Measurements from ENCODE around the gene HSD11B1L.

The HSD11B1L gene, protein sequence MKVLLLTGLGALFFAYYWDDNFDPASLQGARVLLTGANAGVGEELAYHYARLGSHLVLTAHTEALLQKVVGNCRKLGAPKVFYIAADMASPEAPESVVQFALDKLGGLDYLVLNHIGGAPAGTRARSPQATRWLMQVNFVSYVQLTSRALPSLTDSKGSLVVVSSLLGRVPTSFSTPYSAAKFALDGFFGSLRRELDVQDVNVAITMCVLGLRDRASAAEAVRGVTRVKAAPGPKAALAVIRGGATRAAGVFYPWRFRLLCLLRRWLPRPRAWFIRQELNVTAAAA

DNA sequence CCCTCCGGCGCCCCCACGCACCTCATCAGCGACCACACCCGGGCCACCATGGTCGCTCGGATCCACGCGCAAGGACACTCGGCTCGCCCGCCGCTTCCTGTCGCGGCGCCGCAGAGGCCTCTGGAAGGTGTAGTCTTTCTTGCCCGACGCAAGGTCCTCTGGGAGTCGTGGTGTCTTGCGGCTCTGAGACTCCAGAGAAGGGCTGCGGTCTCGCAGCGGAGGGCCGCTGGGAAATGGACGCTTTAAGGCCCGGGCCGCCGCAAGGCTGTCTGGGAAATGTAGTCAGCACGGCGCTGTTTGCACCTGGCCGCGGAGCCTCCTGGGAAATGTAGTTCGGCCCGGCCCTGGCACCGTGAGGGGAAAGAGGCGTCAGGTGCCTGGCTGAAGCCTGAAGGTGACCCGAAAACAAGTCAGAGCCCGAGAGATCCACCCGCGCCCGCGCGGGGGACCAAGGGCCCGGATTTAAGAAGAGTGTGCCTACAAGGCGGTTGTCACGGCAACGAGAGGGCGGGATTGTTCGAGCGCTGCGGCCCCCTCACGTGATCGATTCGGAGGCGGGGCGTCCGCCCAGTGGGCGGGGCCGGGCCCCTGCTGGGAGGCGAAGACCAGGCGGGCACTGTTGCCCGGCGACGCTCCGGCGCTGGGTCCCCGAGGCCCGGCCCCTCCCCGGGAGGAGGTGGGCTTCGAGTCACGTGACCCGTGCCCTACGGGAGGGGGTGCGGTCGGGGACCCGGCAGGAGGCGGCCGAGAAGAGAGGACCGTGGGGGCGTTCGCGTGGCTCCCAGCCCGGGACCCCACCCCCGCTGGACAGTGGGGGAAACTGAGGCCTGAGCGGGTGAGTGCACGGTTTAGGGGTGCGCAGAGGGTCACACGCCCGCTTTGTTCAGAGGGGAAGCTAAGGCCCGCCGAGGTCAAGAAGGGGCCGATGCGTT, at the start of gene HSD11B1L, which contains the start of gene MICOS13:
TSS of gene HSD11B1L (plus strand) at position 591 of the 932 bp plus-strand sequence. CDS start 3,806 bp downstream, outside the sequence.
TSS of gene MICOS13 (minus strand) at position 80 of the 932 bp plus-strand sequence. CDS start at position 50, 30 bp downstream.
- peak; percentile 99 for DNase-seq

DNA sequence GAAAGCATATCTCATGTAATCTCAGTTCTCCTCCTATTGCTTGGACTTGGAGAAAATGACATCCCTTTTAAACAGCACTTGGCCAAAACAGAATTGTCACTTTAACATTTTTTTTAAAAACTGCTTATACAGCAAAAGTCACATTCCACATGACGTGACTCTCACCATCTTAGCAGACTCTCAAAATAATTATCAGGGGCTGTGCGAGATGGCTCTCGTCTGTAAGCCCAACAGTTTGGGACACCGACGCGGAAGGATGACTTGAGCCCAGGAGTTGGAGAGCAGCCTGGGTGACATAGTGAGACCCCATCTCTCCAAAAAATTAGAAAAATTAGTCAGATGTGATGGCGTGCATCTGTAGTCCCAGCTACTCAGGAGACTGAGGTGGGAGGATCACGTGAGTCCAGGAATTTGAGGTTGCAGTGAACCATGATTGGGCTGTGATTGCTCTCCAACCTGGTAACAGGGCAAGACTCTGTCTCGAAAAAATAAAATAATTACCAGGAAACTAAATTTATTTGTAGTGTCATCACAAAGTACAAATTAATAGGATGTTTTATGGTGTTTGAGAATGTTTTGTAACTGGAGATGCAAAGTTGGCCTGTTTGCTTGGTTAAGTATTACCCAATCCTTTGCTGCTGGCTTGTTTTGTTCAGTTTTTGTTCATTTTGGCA, 49.1 kb upstream of the HSD11B1L start:
- no peak for DNase-seq

DNA sequence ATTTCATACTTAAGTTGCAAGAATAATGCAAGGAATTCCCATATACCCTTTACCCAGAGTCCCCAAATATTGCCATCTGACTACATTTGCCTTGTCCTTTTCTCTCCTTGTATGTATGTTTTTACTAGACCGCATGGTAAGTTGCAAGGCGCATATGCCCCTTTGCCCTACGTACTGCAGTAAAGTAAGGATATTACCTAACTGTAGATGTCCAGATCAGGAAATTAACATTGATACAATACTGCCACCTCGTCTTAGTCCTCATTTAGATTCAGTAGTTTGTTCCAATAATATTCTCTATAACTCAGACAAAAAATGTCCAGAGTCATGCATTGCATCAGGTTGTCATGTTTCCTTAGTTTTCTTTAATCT, 48.6 kb upstream of the HSD11B1L start:
- no peak for DNase-seq

DNA sequence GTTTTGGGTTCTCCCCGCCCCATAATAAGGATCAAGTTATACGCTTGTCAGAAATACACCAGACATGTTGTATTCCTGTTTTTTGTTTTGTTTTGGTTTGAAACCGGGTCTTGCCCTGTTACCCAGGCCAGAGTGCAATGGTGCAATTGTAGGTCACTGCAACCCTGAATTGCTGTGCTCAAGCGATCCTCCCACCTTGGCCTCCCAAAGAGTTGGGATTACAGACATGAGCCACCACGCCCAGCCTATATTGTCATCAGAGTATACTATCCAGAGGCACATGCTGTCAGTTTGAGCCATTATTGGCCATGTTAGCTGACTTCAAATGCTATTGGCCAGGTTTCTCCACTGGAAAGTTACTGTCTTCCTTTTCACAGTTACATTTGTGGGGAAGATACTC, 48.2 kb upstream of the HSD11B1L start:
- no peak for DNase-seq

DNA sequence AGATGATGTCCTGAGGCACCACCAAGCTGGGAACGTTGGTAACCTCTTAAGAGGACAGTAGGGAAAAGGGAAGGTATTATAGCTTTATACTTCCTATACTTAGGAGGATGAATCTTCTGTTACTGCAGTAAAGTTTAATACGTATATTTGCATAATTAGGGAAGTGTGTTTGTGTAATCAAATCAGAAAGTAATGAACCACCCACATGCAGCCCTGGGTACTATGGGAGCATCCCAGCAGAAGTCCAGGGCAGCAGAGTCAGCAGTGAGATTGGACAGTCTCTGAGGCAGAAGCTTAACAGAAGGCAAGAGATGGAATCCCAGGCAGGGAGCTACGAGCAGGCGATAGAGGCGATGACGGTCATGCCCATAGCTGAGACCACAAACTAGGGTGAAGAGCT, 45.4 kb upstream of the HSD11B1L start:
- DNase-seq: no peak

DNA sequence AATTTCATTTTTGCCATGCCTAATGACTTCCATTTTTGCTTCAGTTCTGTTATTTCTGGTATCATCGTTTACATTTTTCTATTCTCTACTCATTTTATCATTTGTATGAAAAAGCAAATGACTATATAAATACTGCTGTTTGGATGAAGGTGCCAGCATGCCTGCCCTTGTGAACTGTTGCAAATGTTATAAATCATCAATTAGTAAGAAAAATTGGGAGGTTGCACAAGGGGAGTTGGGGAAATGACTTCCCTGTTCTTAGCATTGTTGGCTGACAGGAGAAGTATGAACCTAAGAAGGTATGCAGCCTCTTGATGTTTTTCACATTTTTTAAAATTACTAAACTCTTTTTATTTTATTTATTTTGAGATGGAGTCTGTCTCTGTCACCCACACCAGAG, 42.9 kb upstream of the HSD11B1L start:
- DNase-seq: no peak

DNA sequence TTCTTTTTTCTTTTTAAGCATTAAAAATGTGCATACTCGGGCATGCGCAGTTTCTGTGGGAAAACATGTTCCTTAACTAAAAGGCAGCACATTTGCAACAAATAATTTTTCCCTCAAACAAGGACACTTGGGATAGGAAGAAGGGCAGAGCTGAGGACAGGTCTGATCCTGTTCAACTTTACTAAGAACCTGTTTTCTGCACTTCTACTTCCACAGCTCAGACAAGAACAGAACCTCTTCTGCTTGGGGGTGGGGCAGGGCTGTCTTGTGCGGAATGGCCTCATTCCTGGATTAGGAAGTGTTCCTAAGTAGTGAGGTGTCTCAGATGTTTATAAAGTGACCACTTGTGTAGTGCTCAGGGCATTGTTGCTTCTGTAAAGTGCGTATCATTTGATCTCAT, 39.7 kb upstream of the HSD11B1L start:
- DNase-seq: no peak

DNA sequence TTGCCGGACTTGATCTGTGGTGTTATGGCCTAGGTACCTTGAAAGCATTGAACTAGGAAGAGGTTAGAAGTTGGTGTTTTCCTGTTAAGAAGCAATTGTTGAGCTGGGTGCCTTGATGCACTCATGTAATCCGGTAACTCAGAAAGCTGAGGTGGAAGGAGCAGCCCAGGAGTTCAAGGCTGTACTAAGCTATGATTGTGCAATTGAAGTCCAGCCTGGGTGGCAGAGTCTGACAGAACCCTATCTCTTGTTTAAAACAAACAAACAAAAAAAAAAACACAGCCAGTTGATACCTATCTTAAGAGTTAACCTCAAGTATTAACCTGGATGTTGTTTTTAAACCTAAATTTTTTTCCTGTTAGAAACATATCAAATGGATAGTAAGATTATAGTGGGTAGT, 38.6 kb upstream of the HSD11B1L start:
- DNase-seq: no peak

DNA sequence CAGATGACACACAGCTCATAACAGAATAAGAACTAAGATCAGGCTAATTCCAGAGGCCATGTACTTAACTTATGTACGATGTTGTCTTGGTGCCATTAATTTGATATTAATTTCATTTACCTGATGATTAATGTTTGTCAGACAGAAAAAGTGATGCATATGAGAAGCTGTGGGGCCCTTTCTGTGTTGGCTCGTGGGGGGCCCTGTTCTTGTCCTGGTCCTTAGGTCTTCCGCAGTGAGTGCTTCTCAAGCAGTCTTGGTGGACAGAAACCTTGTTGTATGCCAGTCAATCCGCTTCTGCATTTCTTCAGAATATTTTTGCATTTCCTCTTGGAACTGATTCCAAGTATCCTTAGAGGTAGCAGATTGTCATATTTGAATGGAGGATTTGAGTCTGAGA, 37.8 kb upstream of the HSD11B1L start:
- no peak for DNase-seq

DNA sequence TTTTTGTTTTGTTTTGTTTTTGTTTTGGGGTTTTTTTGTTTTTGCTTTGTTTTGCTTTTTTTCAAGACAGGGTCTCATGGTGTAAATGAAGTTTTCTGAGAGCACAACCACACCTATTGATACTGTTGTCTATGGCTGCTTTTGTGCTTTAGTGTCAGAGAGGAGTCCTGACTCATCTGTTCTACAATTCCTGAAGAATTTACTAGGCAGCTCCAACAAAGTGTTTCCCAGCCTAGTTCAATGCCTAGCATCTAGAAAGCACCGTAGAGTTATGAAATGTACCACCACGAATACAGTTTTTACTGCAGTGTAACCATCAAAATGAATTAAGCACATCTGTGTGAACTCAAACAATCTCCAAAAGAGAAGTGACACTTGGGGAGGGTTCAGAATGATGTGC, 36.8 kb upstream of the HSD11B1L start:
- DNase-seq: no peak

DNA sequence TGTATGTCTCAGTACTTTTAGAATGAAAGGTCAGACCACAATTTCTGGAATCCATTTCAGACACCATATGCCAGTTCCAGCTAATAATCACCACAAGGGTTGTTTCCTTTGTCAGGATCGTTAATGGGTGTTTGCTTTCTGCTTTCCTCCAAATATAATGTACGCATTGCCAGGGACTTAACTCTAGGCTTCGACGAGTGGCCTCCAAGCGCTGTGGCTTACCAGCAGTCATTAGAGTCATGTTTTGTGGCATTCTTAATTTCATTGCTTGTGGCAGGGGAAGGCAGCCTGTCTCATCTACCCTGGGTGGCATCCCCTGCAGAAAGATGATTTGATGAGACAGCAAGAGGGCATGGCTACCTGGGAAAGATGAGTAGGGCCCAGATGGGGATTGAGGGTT, 35.4 kb upstream of the HSD11B1L start:
- DNase-seq: no peak

DNA sequence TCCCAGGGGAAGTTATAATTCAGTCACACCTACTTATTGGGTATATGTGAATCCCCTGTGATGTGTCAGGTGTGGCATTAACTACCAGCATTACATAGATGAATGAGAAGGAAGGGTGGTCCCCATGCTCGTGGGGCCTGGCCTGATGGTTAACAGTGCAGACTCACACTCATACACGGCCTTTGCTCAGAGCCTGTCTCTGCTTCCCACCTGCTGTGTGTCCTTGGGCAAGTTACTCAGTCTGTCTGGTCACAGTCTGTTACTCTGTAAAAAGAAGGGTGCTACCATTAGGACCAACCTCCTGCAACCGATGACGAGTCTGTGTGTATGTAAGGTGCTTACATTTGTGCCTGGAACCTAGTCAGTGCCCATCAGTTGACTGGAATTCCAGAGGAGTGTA, 34.1 kb upstream of the HSD11B1L start:
- DNase-seq: no peak

DNA sequence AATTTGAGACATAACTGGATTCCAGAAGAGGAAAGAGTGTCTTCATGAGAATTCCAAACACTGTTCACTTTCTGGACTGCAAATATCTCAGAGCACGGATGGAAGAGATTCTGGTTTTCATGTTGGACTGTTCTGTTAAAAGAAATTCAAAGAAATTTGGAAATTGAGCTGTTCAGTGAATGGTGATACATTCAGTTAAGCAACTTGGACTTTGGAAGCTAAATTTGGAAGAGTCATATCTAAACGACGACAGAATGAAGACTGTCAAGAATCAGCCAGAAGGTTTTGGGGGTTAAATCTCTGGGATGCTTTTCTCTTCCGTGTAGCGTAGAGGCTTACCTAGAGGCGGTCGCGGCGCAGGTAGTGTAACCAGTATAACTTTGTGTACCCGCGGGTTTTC, 32.4 kb upstream of the HSD11B1L start:
- DNase-seq: no peak

DNA sequence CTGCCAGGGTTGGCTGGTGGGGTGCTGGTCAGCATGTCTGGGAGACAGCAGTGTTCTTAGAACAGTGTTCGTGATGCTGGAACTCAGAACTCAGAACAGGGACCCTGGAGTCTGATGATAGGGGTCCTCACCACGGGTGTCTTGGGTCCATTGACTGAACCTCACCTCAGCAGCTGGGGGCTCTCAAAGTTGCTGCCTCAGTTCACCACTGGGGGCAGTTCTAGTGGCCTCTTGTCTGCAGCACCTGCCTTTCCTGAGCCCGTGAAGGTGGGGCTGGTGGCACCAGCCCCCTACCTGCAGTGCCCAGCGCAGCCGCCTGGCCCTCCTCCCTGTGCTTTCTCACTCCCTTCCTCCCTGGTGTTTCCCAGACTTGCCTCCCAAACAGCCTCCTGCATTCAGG, 29.5 kb upstream of the HSD11B1L start:
- no peak for DNase-seq

DNA sequence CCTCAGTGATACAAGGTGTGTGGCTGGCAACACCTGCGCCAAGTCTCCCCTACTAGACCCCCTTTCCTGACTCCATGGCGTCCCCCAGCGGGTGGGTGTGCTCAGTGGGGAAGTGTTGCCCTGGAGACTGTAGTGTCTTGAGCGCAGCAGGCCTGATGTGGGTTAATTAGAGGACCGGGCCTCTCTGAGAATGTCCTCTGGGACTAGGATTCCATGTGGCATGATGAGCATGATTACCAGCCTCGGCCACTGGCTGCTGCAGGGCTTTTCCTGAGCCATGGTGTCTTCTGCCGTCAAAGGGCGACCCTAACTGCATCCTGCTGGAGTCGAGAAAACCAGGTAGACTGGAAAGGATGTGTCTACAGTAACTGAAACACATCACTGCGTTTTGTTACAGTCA, 28.6 kb upstream of the HSD11B1L start:
- no peak for DNase-seq

DNA sequence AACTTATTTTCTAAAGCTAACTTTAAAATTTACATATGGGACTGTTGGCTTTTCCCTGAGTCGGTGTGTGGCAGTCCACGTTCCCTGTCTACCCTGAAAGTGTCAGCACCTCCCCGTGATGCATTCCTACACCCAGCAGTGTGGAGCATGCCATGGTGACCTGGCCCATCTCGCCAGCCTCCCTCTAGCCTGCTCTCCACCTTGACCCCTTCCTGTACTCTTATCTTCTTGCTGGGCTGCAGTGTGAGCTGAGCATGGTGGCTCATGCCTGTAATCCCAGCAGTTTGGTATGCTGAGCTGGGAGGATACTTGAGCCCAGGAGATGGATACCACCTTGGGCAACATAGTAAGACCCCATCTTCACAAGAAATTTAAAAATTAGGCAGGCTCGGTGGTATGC, 25.9 kb upstream of the HSD11B1L start:
- no peak for DNase-seq

DNA sequence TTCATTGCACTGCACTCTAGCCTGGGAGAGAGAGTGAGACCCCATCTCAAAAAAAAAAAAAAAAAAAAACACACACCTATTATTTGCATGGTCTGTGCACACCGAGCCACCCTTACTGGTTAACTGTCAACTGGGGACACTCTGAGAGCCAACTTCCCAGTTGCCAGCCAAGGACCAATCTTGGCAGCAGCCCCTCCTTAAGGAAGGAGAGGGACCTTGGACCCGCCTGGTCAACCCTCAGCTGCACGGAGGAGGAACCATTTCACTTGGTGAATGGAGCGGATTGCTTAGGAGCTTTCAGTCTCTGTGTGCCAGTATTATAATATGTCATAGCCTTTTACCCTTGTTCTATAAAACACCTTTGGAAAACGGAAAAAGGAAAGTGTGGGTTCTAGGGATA, 25.4 kb upstream of the HSD11B1L start:
- DNase-seq: no peak

DNA sequence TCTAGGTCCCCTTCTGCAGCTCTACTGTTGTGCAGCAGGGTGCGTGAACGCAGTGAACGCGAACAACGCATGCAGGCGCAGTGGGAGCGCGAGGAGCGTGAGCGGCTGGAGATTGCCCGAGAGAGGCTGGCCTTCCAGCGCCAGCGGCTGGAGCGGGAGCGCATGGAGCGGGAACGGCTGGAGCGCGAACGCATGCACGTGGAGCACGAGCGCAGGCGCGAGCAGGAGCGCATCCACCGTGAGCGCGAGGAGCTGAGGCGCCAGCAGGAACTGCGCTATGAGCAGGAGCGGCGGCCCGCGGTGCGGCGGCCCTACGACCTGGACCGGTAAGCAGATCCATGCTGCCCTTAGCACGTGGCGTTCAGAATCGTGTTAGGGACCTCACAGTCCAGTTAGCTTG, 19.3 kb upstream of the HSD11B1L start:
- DNase-seq: no peak

DNA sequence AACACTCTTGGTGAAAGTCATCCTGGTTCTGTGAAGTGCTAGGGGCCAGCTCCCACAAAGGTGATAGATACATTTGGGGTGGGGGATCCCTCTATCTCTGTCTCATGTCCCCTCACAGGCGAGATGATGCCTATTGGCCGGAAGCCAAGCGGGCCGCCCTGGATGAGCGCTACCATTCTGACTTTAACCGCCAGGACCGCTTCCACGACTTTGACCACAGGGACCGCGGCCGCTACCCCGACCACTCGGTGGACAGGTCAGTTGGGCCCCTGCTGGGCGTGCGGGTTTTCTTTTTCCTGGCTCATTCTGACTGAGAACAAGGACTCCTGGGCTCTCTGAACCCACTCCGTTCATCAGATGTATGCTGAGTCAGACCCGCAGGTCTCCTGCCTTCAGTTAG, 16.9 kb upstream of the HSD11B1L start:
- no peak for DNase-seq

DNA sequence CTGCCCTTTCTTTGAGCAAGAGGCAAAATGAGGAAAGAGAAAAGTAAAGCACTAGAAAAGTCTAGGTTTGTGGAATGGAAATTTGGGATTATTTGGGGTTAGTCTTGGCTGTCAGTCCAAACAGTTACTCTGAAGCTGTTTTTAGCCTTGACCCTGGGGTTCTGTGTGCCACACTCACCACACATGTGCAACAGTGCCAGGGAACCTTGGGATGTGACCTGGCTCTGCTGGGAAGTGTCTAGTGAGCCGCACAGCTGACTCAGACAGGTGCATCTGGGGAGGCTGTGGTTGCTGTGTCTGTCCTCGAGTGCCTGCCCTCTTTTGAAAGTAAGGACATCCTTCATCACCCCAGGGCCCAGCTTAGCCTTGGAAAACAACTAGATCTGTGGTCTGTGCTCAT, 16.3 kb upstream of the HSD11B1L start:
- DNase-seq: no peak

DNA sequence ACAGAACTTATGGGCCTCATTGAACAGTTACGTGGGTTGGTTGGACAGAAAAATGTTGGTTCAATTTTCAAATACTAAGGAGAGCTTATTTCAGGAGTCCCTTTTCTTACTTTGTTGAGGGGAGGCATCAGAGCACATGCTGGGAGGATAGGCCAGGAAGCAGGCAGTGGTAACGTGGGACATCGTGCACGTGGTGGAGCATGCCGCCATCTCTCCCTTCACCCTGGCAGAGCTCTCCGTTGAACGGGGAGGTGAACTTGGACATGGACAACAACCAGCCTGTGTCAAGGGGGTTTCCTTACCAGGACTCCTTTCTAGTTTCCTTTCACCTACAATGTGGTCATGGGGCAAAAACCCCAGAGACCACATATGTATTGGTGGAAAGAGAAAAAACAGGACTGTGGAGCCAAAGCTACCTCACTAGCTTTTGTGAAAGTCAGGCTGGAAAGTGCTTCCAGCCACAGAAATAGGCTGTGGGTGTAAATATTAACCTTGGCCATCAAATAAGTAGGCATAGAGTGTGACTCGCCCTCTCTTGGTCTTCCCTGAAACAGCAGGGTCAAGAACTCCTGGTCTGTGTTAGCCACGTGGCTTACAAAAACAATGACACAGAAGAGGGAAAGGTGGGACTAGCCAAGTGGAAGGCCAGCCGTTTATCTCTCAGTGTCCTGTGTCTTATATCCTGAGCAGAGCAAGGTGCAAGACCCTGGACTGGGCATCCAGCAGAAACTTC, 14.9 kb upstream of the HSD11B1L start:
- DNase-seq: no peak

DNA sequence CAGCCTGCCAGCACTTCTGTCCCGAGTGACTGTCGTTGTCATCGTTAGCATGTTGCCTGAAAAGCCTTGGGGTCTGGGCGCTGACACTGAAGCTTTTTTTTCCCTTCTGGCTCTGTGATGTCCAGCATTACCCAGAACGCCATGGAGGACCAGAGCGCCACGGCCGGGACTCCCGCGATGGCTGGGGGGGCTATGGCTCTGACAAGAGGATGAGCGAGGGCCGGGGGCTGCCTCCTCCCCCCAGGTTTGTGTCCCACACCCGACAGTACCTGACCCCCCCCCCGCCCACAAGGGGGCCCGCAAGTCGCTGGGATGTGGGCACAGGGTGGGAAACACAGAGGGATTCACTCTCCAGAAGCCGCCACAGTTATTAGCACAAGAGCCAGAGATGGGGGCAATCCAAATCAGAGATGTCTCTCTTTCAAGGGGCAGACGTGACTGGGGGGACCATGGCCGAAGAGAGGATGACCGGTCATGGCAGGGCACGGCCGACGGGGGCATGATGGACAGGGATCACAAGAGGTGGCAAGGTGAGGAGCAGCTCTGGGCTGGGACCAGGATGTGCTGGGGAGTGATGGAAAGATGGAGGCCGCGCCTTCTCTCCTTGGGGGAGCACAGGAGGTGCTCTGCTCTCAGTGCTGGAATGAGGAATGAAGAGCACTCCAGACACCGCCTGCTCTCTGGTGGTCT, 13.8 kb upstream of the HSD11B1L start:
- no peak for DNase-seq
